ENCODE results near the gene DPYD. TPM values are rescaled to one million over a fixed set of nuclear protein-coding genes. Genes with fewer than 3 reads are reported as not detected.

Gene DPYD
- total RNA-seq, 4 donors from 2014 or later = 30.9 to 66.6 (median 48.2) TPM

DNA sequence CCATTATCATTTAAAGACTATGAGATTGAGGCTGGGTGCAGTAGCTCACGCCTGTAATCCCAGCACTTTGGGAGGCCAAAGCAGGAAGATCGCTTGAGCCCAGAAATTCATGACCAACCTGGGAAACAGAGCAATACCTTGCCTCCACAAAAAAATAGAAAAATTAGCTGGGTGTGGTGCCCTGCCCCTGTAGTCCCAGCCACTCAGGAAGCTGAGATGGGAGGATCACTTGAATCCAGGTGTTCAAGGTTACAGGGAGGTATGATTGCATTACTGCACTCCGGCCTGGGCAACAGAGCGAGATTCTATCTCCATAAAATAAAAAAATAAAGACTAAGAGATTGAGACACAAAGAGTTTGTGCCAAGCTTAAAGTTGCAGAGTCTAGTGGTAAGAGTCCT lies 537.0 kb downstream of the DPYD start:
- no peak overlapping the region for H3K27ac ChIP-seq
- no peaks in the 10 kb centered on the region for H3K9me3 ChIP-seq
- no peak for DNase-seq
- no peaks in the 10 kb centered on the region for H3K36me3 ChIP-seq
- no peaks in the 10 kb centered on the region for H3K4me1 ChIP-seq
- TF ChIP-seq, protein P1, sequence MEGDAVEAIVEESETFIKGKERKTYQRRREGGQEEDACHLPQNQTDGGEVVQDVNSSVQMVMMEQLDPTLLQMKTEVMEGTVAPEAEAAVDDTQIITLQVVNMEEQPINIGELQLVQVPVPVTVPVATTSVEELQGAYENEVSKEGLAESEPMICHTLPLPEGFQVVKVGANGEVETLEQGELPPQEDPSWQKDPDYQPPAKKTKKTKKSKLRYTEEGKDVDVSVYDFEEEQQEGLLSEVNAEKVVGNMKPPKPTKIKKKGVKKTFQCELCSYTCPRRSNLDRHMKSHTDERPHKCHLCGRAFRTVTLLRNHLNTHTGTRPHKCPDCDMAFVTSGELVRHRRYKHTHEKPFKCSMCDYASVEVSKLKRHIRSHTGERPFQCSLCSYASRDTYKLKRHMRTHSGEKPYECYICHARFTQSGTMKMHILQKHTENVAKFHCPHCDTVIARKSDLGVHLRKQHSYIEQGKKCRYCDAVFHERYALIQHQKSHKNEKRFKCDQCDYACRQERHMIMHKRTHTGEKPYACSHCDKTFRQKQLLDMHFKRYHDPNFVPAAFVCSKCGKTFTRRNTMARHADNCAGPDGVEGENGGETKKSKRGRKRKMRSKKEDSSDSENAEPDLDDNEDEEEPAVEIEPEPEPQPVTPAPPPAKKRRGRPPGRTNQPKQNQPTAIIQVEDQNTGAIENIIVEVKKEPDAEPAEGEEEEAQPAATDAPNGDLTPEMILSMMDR (IDR thresholded peaks at IDR 0.05) = no peak
- TF ChIP-seq POLR2A (IDR thresholded peaks at IDR 0.05) = no peak
- H3K4me3 ChIP-seq = no peak overlapping the region
- no peaks in the 10 kb centered on the region for H3K27me3 ChIP-seq
- intact Hi-C loops (cut with DNase I; ENCODE audit: low total_unique reads) = no loop called here

DNA sequence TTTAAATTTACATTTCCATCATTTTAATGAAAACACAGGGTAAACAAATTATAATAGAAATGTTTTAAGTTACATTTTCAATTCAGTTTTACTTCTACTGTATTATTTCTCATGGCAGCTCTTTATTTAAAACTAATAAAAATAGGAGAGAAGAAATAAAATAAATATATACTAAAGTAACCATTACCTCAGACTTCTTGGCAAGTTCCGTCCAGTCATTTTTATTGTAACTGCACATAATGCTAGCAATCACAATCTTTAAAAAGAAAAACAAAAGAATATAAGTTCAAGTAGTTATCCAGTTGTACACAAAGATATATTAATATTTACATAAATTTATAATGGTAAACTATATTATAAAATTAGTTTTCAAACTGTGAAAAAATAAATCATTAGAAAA lies 538.6 kb downstream of the DPYD start:
- Histone ChIP-seq H3K4me1 (no peaks in the 10 kb centered on the region), H3K9me3 (no peaks in the 10 kb centered on the region), H3K27me3 (no peaks in the 10 kb centered on the region), H3K27ac (no peak overlapping the region), H3K4me3 (no peak overlapping the region), H3K36me3 (no peaks in the 10 kb centered on the region)
- DNase-seq = no peak
- intact Hi-C loops (cut with DNase I; ENCODE audit: low total_unique reads) = no loop called here
- TF ChIP-seq POLR2A (IDR thresholded peaks at IDR 0.05) = no peak
- TF ChIP-seq, protein P1 (IDR thresholded peaks at IDR 0.05) = no peak

DNA sequence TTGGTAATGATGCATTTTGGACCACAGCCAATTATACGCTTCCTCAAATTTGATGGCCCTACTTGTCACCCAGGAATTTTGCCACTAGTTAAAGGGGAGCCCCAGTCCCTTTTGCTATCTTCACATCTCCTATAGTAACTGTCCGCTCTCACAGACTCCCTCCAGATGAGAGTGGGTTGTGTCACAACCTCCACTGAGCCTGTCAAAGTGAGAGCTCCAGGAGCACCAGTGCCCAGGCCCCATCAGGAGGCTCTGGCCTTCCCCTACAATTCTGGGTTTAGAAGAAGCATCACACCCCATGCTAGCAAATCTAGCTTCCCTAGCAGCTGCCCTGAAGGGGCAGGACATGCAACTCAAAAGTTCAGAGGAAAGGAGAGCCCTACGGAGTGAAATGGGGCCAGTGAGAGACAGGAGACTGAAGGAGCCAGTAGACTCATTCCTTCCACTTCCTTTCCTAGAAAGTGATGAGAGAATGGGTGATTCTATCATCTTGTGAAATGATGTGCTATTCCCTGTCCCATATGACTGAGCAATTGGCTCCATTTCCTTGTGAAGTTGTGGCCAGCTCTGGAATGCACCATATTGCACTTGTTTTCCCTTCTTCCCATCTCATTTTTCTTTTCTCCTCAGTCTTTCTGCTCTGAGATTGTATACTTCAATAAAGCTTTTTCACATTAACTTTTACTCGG lies 541.3 kb downstream of the DPYD start:
- intact Hi-C loops (cut with DNase I; ENCODE audit: low total_unique reads) = no loop called here
- no peak overlapping the region for H3K4me3 ChIP-seq
- H3K27ac ChIP-seq = no peak overlapping the region
- TF ChIP-seq POLR2A (IDR thresholded peaks at IDR 0.05) = no peak
- TF ChIP-seq, protein P1 (IDR thresholded peaks at IDR 0.05) = no peak
- H3K27me3 ChIP-seq = no peaks in the 10 kb centered on the region
- H3K4me1 ChIP-seq = no peaks in the 10 kb centered on the region
- no peaks in the 10 kb centered on the region for H3K36me3 ChIP-seq
- no peak for DNase-seq
- H3K9me3 ChIP-seq = no peaks in the 10 kb centered on the region

DNA sequence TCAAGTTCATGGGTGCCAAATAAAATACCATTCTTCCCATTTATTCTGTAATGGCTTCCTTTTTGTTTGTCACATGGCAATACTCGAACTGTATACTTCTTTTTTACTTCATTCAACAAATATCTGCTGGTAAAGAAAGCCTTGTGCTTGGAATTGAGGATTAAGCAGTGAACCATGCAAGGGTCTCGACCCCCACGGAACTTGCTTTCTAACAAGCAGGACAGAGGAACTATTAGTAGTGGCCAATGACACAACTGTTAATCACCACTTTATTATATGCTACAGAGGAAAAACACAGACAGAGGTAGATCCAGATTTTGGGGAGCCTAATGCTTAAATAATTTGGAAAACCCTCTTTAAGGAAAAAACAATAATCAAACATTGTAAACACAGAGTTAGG lies 542.2 kb downstream of the DPYD start:
- Histone ChIP-seq H3K9me3 (no peaks in the 10 kb centered on the region), H3K4me3 (no peak overlapping the region), H3K27ac (no peak overlapping the region), H3K4me1 (no peaks in the 10 kb centered on the region), H3K36me3 (no peaks in the 10 kb centered on the region), H3K27me3 (no peaks in the 10 kb centered on the region)
- no peak for DNase-seq
- TF ChIP-seq POLR2A (IDR thresholded peaks at IDR 0.05) = no peak
- TF ChIP-seq, protein P1 (IDR thresholded peaks at IDR 0.05) = no peak
- intact Hi-C loops (cut with DNase I; ENCODE audit: low total_unique reads) = no loop called here

DNA sequence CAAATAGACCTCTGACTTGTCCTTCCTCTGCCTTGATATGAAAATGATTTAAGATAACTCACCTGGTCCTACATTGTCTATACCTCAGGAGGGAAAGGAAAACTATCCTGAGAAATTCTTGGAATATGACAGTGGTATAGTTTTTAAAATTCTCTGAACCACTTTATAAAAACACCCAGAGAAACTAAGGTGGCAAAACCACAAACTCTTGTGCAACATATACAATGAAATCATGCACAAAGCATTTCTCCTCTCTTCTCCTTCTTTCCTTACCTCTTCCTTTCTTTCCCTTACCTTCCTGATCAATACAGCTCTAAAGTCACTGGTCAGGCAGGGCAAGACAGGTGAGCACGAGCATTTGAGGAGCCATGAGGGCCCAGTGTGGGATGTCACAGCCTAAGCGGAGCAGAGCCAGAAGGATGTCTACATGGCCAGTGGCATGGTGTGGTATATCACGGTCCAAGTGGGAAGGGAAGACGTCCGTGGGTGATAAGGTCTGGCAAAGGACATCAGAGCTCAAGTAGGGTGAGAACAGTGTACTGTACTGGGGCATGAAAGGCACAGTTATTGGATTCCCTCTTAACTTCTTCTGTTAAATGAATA lies 543.3 kb downstream of the DPYD start:
- no peak overlapping the region for H3K27ac ChIP-seq
- H3K36me3 ChIP-seq = no peaks in the 10 kb centered on the region
- no peaks in the 10 kb centered on the region for H3K9me3 ChIP-seq
- intact Hi-C loops (cut with DNase I; ENCODE audit: low total_unique reads) = no loop called here
- no peaks in the 10 kb centered on the region for H3K27me3 ChIP-seq
- no peak for DNase-seq
- H3K4me1 ChIP-seq = no peaks in the 10 kb centered on the region
- no peak overlapping the region for H3K4me3 ChIP-seq
- TF ChIP-seq POLR2A (IDR thresholded peaks at IDR 0.05) = no peak
- TF ChIP-seq, protein P1 (IDR thresholded peaks at IDR 0.05) = no peak

Data from uterus (tissue), 4 donors.